WTC11 (cell line): ENCODE results near the gene PODN.

ENCODE experiments used
- E2F5 ChIP-seq: sonication (generic); formaldehyde crosslinking; IDR thresholded peaks from 2 replicates; pipeline ENCODE4 v1.8.1; 2022; ENCODE audit warnings: mild to moderate bottlenecking, moderate library complexity, missing genetic modification reagents
- TF ChIP-seq, protein P1 (sequence below): sonication (generic); formaldehyde crosslinking; IDR thresholded peaks from 2 replicates; pipeline ENCODE4 v1.8.1; 2023; ENCODE audit warnings: mild to moderate bottlenecking, missing genetic modification reagents, moderate library complexity

- no peak for TF ChIP-seq E2F5
- TF ChIP-seq, protein P1, sequence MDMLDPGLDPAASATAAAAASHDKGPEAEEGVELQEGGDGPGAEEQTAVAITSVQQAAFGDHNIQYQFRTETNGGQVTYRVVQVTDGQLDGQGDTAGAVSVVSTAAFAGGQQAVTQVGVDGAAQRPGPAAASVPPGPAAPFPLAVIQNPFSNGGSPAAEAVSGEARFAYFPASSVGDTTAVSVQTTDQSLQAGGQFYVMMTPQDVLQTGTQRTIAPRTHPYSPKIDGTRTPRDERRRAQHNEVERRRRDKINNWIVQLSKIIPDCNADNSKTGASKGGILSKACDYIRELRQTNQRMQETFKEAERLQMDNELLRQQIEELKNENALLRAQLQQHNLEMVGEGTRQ: no peak
These were observed 18.8 kb downstream of the PODN start for GRCh38 chr1:53080769-53081168.
